Measurements from ENCODE around the gene GPX8. TPM values are rescaled to one million over a fixed set of nuclear protein-coding genes. Genes with fewer than 3 reads are reported as not detected.

Gene GPX8, protein sequence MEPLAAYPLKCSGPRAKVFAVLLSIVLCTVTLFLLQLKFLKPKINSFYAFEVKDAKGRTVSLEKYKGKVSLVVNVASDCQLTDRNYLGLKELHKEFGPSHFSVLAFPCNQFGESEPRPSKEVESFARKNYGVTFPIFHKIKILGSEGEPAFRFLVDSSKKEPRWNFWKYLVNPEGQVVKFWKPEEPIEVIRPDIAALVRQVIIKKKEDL
- total RNA-seq (2014; rRNA removed) (13.0 and 18.3 TPM in 2 replicates), Bru-seq, nascent RNA (percentile 91 among the genes with signal in this experiment), BruChase-seq, experiment 1, labeled RNA remaining after a 6-hour chase (percentile 98 among the genes with signal in this experiment), BruChase-seq, experiment 2, labeled RNA remaining after a 2-hour chase (percentile 97 among the genes with signal in this experiment)
- long read RNA-seq, transcript GPX8-203 (3 exons, 1,411 nt): major isoform, 70 of 108 reads
- long read RNA-seq, transcript GPX8-205 (4 exons, 3,422 nt): minor isoform, 12 of 108 reads
- long read RNA-seq, partial matches to known transcripts: 4 of 108 reads
- long read RNA-seq, other reads (novel, unspliced or antisense): 17 of 108 reads

DNA sequence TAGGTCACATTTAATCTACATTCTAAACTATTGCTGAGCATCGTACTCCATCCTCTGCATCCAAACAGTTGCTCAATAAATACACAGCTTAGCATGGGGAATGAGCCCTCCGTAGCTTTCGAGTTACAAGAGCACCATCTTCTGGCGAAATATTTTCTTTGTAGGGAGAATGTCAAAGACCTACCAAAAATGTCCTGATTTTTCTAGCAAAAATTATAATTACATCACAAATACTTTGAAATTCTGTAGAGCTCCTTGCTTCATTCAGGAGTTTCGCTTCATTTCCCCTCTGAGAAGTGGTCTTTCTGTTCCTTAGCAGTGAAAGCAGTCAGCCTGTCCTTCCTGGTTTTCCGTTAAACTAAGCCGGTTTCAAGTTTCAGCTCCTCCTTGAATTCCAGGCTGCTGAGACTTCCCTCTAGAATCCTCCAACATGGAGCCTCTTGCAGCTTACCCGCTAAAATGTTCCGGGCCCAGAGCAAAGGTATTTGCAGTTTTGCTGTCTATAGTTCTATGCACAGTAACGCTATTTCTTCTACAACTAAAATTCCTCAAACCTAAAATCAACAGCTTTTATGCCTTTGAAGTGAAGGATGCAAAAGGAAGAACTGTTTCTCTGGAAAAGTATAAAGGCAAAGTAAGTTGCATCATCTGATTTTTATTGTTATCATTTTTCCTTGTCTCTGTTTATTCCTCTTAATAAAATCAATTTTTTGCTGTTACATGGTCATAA is at the start of gene GPX8:
GPX8 (plus strand) TSS at position 409 of the 730 bp plus-strand sequence; CDS start at position 431, 22 bp downstream.
- H3K27me3 ChIP-seq (ENCODE audit: low read length): no peaks in the 10 kb centered on the region
- ChIA-PET POLR2A (ENCODE audit: unreplicated experiment) (interaction anchor here (0.6 to 0.7 kb wide), 3 partner anchors 12 to 447 kb away, joined by 3 to 4 read pairs (median 3); no protein-coding TSS in a partner anchor), CTCF (interaction anchor here (0.6 to 1.6 kb wide), 12 partner anchors 12 to 643 kb away, joined by 3 to 26 read pairs (median 3); no protein-coding TSS in a partner anchor)
- peak within 1 kb of the TSS; percentile 91 for H3K4me3 ChIP-seq (ENCODE audit: low read length)
- H2AFZ ChIP-seq (ENCODE audit: low read length): peak within 1 kb of the TSS; percentile 81
- no peaks in the 10 kb centered on the region for H3K9me3 ChIP-seq (ENCODE audit: low read length)
- peak; percentile 91 for ATAC-seq
- no peak for TF ChIP-seq EZH2phosphoT487 (IDR thresholded peaks at IDR 0.05; ENCODE audit: borderline replicate concordance, low read length)
- no peak for TF ChIP-seq EZH2 (IDR thresholded peaks at IDR 0.05; ENCODE audit: low read length, unreplicated experiment)
- TF ChIP-seq, protein P1, sequence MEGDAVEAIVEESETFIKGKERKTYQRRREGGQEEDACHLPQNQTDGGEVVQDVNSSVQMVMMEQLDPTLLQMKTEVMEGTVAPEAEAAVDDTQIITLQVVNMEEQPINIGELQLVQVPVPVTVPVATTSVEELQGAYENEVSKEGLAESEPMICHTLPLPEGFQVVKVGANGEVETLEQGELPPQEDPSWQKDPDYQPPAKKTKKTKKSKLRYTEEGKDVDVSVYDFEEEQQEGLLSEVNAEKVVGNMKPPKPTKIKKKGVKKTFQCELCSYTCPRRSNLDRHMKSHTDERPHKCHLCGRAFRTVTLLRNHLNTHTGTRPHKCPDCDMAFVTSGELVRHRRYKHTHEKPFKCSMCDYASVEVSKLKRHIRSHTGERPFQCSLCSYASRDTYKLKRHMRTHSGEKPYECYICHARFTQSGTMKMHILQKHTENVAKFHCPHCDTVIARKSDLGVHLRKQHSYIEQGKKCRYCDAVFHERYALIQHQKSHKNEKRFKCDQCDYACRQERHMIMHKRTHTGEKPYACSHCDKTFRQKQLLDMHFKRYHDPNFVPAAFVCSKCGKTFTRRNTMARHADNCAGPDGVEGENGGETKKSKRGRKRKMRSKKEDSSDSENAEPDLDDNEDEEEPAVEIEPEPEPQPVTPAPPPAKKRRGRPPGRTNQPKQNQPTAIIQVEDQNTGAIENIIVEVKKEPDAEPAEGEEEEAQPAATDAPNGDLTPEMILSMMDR (conservative IDR thresholded peaks at IDR 0.05; ENCODE audit: low read depth, low read length): peak; percentile 88
- no TSS peak for BruUV-seq (replicated peaks)
- no peaks in the 10 kb centered on the region; the same call in 1 of the 2 replicates for H3K36me3 ChIP-seq (ENCODE audit: low read depth, low read length)
- no peaks in the 10 kb centered on the region for H3F3A ChIP-seq (ENCODE audit: low read length, unreplicated experiment)
- H3K27ac ChIP-seq (ENCODE audit: low read length): peak within 1 kb of the TSS; percentile 54
- peaks cover 12% of the 10 kb centered on the region for H3K4me1 ChIP-seq (ENCODE audit: insufficient read depth, low read length)
- H3K9ac ChIP-seq (ENCODE audit: low read length): peak within 1 kb of the TSS; percentile 78
- no peaks in the 10 kb centered on the region for H4K20me1 ChIP-seq (ENCODE audit: low read length)
- peaks cover 16% of the 10 kb centered on the region for H3K79me2 ChIP-seq (ENCODE audit: low read length)
- H3K9me2 ChIP-seq (replicated peaks; ENCODE audit: low read length): no peaks in the 10 kb centered on the region
- intact Hi-C loops (cut with micrococcal nuclease): loop anchor here (1.0 kb wide), 2 partner anchors 216 to 254 kb away; no protein-coding TSS in a partner anchor
- peak within 1 kb of the TSS; percentile 95 for H3K4me2 ChIP-seq (ENCODE audit: low read length)
- DNase-seq: peak; percentile 72

DNA sequence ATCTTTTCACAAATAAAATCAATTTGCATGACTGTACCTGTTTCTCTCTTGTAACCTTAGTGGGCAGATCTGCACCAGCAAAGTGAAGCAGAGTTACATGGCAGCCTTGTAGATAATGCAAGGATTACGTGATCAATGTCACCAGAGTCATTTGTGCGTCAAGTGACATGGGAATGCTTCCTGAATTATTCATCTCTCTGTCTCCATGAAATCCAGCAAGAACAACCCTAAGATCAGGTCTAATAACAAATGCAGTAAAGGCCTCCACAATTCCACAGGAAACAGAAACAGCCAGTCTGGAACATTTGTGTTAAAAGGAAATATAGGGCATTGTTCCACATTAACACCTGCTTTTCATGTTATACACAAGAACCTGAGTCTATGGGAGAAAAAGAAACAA is 49.8 kb upstream of the GPX8 start:
- no TSS peak for BruUV-seq (replicated peaks)
- ChIA-PET CTCF (no interaction called here), POLR2A (ENCODE audit: unreplicated experiment) (no interaction called here)
- Histone ChIP-seq H3K4me2 (ENCODE audit: low read length) (no peak overlapping the region), H3K79me2 (ENCODE audit: low read length) (no peaks in the 10 kb centered on the region), H3K9me3 (ENCODE audit: low read length) (no peaks in the 10 kb centered on the region), H3K4me3 (ENCODE audit: low read length) (no peak overlapping the region), H3K36me3 (ENCODE audit: low read depth, low read length) (no peaks in the 10 kb centered on the region), H3F3A (ENCODE audit: low read length, unreplicated experiment) (no peaks in the 10 kb centered on the region), H3K27me3 (ENCODE audit: low read length) (no peaks in the 10 kb centered on the region), H3K9me2 (replicated peaks; ENCODE audit: low read length) (no peaks in the 10 kb centered on the region), H4K20me1 (ENCODE audit: low read length) (no peaks in the 10 kb centered on the region), H3K27ac (ENCODE audit: low read length) (no peak overlapping the region), H3K4me1 (ENCODE audit: insufficient read depth, low read length) (no peaks in the 10 kb centered on the region), H3K9ac (ENCODE audit: low read length) (no peak overlapping the region), H2AFZ (ENCODE audit: low read length) (no peak overlapping the region)
- intact Hi-C loops (cut with micrococcal nuclease): no loop called here
- TF ChIP-seq EZH2phosphoT487 (IDR thresholded peaks at IDR 0.05; ENCODE audit: borderline replicate concordance, low read length) (no peak), EZH2 (IDR thresholded peaks at IDR 0.05; ENCODE audit: low read length, unreplicated experiment) (no peak)
- TF ChIP-seq, protein P1 (conservative IDR thresholded peaks at IDR 0.05; ENCODE audit: low read depth, low read length): no peak
- DNase-seq (no peak), ATAC-seq (no peak)
